DMS53 treated with DMSO at 0.1 percent for 48 hours (cell line): ENCODE results near the gene MPST.

Source experiments
- DNase-seq: peaks from one replicate; lab custom pipeline; 2025; ENCODE audit not compliant: unreplicated experiment; lab: John Stamatoyannopoulos, UW

MPST gene

GRCh38 chr22:37000676-37001534, 18.6 kb upstream of the MPST start:
- DNase-seq = no peak

- no peak for DNase-seq
These were observed 17.7 kb upstream of the MPST start for GRCh38 chr22:37001826-37002225.

- no peak for DNase-seq
These were observed 16.9 kb upstream of the MPST start for GRCh38 chr22:37002633-37003032.

DNA sequence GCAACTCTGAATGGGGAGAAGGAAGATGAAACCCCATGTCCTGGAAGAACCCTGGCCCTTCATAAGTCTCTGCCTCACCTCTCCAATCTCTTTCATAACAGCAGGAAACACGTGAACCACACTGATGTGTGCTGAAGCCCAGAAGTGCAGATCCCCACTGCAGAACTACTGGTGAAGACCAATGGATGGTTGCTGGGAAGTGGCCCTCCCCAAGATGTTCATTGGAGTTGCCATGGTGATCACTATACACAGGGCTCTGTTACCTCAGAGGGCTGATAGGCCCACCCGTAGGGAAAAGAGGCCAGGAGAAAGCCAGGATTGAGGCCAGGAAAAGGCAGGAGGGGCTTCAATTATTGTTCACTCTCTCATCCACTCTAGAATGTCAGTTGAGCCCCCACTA, 11.9 kb upstream of the MPST start:
- DNase-seq = no peak

- no peak for DNase-seq
These were observed 11.2 kb upstream of the MPST start for GRCh38 chr22:37008365-37008764.

GRCh38 chr22:37009490-37009889, 10.1 kb upstream of the MPST start:
- DNase-seq = no peak

GRCh38 chr22:37010174-37010573, 9.4 kb upstream of the MPST start:
- no peak for DNase-seq

DNA sequence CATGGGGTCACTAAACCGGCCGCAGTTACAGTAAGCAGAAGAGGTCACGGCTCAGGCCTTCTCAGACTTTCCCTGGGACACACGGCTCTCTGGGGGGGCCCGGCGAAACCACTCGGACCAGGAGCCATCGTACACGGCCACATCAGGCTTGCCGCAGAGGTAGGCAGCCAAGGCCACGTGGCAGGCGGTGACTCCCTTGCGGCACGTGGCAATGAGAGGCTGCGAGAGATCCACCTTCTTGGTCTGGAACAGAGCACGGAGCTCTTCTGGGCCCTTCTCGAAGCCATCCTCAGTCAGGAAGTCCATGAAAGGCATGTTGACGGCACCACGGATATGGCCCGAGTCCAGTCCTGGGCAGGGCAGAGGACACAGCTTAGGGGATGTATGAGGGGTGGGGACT, 8.6 kb upstream of the MPST start:
- no peak for DNase-seq

DNA sequence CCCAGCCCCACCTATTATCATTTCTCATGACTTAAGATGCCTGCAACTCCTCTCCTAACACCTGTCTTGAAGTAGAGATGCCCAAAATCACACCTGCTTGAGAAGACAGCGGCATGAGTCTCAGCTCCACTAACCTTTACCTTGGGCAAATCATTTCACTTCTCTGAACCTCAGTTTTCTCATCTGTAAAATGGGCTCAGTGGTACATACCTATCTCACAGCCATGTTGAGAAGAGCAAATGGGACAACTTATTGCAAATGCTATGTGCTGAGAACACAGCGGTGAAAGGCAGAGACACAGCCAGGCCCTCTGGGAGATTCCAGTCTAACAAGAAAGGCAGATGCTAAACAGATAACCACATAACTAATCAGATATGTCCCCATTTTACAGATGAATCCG, 8.1 kb upstream of the MPST start:
- no peak for DNase-seq

DNA sequence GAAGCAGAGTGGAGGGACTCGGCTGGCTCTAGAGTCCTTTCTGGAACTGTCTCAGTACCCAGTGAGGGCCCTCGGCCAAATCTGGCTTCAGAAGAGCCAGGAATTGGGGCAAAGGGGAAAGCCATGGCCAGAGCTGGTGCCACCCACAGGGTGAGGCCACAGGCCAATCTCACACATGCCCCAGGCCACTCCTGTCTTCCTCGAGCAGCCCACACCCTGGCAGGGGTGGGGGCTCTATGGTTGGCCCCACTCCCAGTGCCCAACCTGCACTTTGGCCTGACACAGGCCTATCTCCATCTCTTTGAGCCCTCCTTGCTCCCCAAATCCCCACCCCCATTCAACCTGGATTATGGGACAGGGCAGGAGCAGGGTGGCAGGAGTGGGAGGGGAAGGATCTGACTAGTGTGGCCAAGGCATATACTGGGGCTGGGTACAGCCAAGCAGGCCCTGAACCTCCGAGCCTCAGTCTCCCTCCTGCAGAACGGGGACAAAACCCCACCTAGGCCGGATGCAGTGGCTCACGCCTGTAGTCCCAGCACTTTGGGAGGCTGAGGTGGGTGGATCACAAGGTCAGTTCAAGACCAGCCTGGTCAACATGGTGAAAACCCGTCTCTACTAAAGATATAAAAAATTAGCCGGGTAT, 7.2 kb upstream of the MPST start:
- DNase-seq = no peak

DNA sequence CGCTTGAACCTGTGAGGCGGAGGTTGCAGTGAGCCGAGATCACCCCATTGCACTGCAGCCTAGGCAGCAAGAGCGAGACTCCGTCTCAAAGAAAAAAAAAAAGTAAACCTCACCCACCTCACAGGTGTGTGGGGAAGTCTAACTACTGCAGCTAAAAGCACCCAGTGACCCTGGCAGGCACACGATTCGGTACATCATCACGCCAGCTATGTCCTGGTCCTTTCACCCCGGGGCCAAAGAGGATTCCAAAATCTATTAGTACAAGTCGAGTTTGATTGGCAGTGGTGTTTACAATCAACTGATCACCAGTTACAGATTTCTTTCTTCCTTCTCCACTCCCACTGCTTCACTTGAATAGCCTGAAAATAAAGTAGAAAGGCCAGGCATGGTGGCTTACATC, 6.6 kb upstream of the MPST start:
- DNase-seq = no peak

DNA sequence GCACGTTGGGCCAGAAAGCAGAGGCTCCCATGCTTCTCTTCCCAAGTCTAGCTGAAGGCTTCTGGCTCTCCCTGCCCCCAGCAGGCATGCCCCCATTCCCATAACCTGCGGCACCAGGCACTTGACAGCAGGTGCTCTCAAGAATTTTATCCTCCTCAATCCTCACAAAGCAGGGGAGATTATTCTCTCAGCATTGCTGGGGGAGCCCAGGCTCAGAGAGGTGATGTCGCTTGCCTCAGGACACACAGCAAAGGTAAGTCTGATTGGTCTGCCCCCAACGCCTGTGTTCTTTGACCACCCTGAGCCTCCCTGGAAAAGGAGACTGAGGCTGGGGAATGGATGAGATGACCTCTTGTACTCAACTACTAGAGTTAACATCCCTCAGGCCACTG, 5.1 kb upstream of the MPST start:
- DNase-seq = no peak

- DNase-seq = no peak
These were observed 4.5 kb upstream of the MPST start for GRCh38 chr22:37014835-37015586.

- no peak for DNase-seq
These were observed 4.0 kb upstream of the MPST start for GRCh38 chr22:37015587-37015878.

DNA sequence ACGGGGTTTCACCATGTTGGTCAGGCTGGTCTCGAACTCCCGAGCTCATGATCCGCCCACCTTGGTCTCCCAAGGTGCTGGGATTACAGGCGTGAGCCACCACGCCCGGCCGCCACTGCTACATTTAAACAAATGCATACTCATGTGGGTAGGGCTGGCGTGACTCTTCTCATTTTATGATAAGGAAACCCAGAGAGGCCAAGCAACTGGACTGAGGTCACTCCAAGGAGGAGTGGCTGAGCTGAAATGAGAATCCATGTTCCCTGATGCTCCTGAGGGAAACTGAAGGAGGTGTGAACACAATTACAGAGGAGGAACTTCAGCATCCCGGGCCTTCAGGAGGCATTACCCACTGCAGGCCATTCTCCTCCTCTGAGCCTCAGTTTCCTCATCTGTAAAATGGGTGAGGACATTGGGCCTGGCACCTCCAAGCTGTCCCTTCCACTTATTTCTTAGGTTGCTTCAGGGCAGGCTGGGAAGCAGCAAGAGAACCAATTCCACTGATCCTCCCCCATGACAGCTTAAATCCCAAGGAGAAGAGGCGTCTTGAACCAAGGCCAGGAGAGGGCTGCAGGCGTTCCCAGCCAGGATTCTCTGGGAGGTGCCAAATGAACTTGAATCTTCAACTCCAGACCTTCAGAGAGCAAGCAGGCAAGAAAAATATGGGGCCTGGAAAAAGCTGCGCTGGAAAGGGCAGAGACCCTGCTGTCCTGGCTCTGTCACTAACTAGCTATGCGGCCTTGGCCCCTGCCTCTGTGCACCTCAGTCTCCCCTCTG, 3.2 kb upstream of the MPST start:
- no peak for DNase-seq

DNA sequence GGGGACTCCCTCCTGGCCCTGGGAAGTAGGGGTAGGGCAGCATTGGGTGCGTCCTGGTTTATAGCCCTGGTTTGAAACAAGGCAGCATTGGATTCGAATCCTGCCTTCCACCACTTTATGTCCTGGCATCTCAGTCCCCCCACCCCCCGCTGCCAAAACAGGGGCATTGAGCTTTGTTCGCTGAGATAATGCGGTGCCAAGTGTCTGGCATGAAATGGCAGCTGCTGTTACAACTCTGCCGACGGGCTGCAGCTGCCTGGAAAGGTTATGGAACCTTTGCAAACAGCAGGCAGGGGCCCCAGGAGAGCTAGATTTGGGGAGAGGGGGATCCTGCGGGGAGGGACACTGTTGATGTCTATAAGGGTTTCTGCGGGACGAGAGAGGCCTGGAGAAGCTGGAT, 2.2 kb upstream of the MPST start:
- DNase-seq = no peak

GRCh38 chr22:37018086-37018814, 1.3 kb upstream of the MPST start:
- no peak for DNase-seq

- DNase-seq = no peak
These were observed 680 bp upstream of the MPST start for GRCh38 chr22:37018815-37019308.

DNA sequence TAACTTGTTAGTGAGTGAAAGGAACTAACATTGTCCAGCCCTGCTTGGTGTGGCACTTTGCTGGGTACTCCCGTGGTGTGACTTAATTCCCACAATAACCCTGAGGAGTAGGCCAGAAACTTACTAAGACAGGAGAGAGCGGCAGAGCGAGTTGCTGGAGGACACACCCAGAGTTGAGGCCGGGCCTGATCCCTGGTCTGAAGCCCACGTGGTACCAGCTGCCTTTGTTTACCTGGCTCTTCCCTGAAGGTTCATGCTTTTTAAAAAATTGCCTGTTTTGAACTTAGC, 594 bp downstream of the MPST start:
- no peak for DNase-seq

DNA sequence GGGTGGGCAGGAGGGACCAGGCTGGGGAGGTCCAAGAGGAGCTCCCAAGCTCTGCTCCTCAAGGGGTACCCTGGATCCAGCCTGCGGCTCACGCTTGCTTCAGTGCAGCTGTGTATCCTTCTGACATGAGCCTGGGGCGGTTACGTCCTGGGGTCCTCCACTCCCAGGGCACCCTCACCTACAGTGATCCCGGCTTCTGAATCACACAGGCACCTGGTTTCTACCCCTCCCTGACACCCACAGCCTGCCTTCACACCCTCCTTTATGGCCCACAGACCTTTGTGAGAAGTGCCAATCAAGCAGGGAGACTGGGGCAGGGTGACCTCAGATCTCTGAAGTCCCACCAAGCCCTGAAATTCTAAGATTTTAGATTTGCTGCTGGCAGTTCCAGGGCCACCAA, 1.5 kb downstream of the MPST start:
- DNase-seq = no peak
